Stimulated activated CD4-positive, alpha-beta T cell treated with anti-CD3 and anti-CD28 coated beads, Interleukin-4, amount 100 ng/mL, for 1 hour (primary cell): ENCODE results near the gene GPC1.
"Not testable (repeated sequence)": the region's sequence is repeated elsewhere in the genome, so short reads cannot be mapped to it uniquely, and the experiment has no call there.

Experiments
- DNase-seq: peaks from one replicate; pipeline ENCODE4 v3.0.0-alpha.2; 2020

GPC1 gene

DNA sequence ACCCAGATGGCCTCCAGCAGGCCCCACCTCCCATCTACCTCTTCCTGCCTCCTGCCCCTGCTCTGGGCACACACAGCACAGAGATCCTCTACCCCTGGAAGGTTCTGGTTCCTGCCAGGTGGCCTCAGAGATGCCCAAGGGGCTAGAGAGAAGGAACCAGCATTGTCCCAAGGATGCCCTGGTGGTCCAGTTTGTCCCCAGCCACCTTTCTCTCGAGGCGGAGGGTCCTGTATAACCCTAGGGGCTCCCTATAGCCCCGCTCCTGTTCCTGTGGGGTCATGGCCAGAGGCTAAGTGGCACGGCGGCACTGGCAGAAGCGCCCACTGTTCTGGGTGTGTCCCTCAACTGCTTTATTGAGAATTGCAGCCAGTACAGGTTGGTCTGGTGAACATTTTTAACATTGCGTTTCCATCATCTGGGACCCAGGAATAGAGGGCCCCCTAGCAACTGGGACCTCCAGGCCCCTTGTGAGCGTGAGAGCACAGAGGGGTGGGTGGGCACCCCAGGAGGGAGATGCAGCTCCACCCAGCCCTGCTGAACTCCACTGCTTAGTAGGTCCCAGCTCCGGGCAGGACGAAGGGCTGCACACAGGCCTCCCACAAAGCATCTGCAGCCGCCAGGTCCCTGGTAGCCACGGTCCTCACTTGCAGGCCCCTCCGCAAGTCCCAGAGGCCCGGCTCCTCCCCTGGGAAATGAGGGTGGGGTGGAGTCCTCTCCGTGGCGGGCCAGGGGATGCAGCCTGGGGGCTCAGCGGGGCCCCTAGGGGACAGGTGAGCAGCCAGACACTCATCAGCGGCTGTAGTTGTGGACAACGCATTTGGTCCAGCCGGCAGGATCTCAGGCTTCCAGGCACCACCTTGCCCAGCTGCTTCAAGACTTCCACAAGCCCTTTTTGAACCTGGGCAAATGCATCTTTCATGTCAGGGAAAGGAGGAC is 33.1 kb downstream of the GPC1 start:
- DNase-seq, result no peak

DNA sequence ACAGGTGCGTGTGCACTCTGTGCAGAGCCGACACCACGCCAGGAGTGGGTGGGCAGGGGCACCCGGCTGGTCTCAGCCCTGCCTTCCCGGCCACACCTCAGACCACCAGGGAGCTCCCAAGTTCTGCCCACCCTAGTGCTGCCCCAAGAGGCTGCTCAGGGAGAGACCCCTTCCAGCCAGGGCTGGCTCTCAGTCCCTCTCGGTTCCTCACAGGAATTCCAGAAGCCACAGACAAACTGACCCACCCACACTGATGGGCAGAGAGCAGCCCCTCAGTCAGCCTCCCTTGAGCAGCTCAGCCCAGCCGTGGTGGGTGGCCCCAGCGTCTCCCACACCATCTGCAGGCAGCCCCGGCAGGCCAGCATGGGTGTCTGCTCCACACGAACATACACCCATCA is 33.8 kb downstream of the GPC1 start:
- DNase-seq, result no peak

DNA sequence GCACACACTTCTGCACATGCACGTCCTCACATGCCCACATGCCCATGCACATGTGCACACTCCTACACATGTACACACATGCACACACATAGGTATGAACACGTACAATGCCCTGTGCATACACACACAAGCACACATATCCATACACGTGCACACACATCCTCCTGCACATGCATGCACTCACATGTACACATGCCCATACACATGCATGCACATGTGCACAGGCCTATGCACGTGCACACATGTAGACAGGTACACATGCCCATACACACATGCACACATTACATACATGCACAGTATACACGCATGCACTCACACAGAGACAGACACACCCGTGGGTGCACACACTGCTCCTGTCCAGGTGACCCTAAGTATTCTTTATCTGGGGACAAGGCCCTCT is 34.3 kb downstream of the GPC1 start:
- no peak for DNase-seq

DNA sequence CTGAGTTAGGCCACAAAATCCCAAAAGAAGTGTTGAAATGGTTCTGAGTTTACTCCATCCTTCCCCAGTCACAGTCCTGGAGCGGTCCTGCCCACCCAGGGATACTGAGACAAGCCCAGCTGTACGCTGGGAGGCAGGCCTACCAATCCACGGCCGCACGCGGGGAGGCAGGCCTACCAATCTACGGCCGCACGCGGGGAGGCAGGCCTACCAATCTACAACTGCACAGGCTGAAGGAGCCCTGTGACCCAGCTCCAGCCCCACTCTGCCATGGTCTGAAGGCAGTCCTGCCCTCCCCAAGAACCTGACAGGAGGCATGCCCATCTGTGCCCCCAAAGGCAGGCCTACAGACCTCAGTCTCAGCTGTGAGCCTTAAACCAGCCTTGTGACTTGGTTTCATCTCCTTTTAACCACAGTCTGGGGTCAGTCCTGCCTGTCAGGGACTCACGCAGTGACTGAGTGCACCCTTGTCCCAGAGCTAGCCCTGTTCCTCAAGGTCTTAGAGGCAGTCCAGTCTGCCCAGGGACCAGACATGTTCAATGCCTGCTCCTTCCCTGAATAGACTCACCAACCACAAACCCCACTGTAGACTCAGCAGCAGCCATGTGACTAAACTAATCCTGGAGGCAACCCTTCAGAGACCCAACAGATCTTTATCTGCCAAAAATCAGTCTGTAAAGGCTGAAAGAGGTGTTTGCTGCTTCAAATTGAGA is 36.8 kb downstream of the GPC1 start:
- no peak for DNase-seq

DNA sequence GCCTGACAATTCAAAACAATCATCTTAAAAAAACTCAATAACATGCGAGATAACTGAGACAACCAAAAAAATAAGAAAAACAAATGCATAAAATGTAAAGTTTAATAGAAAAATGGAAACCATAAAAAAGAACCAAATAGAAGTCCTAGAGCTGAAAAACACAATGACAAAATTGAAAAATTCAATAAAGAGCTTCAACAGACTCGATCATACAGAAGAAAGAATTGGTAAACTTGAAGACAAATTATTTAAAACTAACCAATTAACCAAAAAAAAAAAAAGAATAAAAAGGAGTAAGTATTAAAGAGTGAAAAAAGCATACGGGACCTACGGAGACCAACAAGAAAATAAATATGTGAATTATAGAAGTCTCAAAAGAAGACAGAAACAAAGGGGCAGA is 37.7 kb downstream of the GPC1 start:
- DNase-seq, result no peak

DNA sequence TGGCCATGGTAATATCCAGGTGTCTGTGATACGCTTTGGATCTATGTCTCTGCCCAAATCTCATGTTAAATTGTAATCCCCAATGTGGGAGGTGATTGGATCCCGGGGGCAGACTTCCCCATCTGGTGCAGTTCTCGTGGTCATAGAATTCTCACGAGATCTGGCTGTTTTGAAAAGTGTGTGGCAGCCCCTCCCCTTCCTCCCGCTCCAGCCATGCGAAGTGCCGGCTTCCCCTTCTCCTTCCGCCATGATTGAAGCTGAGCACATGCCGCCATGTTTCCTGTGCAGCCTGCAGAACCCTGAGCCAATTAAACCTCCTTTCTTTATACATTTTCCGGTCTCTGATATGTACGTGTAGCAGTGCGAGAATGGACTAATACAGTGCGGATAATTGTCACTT is 42.5 kb downstream of the GPC1 start:
- DNase-seq, result no peak

DNA sequence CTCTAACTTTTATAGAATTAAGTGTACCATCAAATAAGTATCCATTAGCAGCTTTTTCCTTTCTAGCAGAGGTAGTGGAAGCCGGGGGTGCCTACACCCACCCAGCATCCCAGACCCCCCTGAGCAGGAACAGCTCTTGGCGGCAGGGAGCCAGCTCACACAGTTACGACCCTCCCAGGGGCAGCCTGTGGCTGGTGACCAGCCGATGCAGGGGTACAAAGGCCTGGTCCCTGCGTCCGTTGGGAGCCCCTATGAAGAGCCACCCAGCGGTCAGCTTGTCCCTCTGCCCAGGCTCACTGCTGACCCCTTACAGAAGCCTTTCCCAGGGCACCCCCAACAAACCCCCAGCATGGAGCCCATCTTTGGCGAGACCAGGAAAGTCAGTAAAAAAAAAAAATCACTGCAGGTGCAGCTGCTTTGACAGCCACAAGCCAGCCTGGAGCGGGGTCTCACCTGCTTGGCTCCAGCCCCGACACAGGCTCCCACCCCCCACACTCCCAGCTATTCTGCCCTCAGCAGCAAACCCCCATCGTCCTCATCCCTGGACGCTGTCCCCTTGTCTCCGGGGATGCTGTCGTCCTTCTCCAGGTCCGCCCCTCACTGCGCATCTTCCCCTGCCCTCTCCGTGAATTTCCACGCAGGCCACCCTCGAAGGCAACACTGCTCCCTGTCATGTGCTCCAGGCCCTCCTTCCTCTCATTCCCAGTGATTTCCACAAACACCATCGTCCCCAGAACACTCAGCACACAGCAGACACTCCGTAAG is 43.1 kb downstream of the GPC1 start:
- DNase-seq, result no peak

DNA sequence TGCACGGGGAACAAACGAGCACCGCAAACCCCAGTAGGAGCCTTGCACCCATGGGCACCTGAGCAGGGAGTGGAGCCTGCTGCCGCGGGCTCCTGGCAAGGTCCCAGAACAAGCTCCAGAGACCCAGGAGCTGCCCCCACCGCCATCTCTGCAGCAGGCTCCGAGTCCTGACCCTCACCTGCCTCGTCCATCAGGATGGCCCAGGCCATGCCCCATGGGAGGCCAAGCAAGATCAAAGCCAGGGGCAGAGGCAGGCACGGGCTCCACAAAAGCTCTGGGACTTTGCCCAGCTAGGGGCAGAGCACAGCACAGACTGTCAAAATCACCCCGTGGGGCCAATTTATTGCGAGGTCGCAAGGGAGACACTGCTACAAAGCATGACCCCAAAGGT is 43.6 kb downstream of the GPC1 start:
- DNase-seq, result no peak

DNA sequence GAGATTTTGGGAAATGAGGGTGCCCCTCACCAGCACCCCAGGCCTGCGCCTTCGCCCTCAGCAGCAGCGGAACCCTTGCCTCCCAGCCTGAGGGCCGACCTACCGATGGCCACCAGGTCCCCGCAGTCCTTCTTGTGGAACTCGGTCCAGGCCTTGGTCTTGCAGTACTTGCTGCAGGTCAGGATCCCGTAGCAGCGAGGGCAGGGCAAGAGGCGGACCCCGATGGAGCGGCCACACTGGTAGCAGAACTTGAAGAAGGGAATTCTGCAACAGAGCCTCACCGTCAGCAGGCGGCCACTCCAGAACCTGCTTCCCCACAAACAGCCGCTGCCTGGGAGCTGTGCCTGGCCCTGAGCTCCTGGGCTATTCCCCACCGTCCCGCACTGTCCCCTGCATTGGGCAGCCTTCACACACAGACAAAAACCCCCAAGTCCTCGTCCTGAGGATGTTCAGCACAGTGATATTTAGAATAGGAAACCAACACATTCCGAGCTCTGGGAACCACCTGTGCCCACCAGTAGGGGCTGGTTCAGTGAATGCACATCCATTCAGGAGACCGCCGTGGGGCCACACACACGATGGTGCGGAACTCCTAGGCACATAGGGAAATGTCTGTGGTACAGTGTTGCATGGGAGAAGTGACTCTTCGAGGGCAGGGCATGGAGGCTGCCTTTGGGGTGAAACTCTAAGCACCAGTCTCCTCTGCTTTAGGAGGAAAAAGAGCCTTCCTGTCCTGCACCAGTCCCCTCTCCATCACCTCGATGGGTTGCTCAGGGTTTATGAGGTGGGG is 45.6 kb downstream of the GPC1 start:
- no peak for DNase-seq

DNA sequence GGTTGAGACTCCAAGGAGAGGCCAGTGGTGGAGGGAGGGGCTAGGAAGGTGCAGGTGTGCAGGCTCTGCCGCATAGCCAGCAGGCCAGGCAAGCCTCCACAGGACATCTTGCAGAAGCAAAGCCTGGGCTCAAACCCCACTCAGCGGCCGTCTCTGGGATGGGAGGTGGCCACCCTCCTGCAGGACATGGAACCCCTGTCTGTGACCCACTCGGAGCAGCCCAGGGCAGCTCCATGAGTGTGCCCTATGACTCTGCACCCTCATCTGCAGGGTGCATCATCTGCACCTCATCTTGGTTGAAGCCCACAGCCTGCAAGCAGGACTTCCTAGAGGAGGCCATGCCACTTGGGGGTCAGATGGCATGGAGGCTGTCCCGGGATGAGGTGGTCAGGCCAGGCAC is 46.3 kb downstream of the GPC1 start:
- DNase-seq, result no peak

DNA sequence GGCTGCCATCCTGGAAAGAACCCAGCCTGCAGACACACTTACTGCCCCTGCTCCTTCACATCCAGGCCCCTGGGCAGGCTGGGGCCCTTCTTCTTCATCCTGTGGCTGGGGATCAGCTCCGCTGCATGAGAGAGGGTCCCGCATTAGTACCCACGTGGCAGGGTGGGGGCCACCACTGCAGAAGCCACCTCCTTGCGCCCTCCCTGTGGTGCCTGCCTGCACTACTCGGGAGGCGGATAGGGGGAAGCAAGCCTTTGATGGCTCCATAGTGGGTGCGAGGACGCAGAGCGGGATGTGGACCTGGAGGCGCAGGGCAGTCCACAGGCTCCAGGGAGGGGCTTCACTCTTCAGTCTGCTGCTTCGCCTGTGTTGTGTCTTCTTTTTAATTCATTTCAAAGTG is 46.7 kb downstream of the GPC1 start:
- DNase-seq, result no peak

DNA sequence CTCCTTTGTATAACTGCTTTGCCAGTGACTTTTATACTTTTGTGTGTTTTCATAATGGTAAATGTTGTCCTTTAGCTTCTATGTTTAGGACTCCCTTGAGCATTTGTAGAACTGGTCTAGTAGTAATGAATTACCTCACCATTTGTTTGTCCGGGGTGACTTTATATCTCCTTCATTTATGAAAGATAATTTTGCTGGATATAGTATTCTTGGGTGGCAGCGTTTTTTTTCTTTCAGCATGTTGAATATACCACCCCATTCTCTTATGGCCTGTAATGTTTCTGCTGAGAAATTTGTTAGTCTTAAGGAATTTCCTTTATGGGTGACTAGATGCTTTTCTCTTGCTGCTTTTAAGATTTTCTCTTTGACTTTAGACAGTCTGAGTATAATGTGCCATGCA is 56.0 kb downstream of the GPC1 start:
- no peak for DNase-seq

DNA sequence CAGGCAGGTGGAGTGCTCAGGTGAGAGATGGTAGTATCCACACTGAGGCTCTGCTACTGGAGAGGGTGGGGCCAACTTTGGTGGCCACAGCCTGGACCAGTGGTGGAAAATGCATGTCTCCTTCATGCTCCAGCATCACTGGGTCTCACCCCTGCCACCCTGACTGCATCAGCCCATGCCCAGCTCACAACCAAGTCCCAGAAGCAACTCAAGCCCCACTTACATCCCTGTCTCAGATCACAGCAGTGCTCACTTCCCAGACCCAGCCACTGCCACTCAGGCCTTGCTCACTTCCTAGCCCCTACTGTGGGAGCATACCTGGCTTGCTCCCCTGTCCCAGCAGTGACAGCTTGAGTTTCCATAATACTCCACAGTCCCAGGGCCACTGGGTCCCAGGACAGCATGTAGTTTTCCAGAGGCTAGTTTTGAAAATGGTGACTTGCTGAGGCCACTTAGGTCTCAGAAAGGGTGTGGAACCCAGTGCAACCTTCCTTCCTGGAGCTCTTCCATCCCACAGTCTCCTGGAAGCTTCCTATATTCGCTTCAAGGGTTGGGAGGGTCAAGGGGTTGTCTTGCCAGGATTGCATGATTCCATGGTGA is 58.8 kb downstream of the GPC1 start:
- DNase-seq, result no peak

DNA sequence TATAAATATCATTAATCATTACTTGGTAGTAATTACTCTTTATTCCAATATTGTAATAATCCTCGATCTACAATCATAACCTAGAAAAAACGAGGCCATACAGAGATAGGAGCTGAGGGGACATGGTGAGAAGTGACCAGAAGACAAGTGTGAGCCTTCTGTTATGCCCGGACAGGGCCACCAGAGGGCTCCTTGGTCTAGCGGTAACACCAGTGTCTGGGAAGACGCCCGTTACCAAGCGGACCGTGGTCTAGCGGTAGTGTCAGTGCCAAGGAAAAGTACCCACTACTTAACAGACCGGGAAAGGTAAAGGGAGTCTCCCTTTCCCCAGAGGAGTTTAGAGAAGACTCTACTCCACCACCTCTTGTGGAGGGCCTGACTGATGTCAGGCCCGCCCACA is 59.5 kb downstream of the GPC1 start:
- not testable (repeated sequence) for DNase-seq

DNA sequence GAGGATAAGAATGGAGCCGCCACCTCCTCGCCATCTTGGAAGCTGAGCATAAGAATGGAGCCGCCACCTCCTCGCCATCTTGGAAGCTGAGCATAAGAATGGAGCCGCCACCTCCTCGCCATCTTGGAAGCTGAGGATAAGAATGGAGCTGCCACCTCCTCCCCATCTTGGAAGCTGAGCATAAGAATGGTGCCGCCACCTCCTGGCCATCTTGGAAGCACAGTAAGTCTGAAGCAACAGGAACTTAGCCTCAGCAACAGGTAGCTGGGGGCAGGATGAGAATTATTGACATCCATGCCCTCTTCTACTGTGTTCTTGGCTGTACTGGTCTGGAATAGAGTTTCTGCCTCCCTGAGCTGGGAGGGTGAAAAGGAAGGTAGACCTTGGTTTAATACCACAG is 61.6 kb downstream of the GPC1 start:
- not testable (repeated sequence) for DNase-seq

DNA sequence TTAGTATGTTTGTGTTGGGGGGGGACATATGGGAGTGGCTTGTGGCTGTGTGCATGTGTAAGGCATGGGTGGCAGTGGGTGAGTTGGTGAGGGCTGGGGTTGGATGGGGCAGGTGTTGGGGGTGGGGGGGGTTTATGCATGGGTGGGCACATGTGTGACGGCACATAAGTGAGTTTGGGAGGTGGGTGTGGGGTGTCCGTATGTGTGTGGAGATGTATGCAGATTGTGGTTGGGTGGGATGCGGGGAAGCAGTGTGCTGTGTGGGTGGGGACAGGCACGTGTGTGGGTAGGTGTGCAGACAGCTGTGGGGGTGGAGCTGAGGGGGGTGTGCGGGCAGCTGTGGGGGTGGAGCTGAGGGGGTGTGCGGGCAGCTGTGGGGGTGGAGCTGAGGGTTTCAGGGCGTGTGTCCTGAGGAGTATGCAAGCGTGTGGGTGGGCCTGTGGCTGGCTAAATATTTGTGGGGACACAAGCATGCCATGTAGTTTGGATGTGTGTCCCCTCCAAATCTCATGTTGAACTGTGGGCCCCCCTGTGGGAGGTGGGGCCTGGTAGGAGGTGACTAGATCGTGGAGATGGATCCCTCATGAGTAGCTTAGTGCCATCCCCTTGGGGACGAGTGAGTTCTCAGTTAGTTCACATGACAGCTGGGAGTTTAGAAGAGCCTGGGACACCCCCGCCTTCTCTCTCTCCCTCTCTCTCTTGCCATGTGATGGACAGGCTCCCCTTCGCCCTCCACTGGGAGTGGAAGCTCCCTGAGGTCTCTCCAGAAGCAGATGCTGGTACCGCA is 62.9 kb downstream of the GPC1 start:
- DNase-seq, result no peak

DNA sequence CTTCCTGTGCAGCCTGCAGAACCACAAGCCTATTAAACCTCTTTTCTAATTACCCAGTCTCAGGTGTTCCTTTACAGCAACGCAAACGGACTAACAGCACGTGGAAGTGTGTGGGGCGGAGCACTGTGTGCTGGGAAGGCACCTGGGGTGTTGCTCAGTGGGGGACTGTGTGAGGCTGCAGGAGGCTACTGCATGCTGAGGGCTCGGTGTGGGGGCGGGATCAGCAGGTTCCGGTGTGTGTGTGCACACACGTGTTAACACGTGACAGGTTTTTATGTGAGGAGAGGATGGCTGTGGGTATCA is 63.4 kb downstream of the GPC1 start:
- no peak for DNase-seq

DNA sequence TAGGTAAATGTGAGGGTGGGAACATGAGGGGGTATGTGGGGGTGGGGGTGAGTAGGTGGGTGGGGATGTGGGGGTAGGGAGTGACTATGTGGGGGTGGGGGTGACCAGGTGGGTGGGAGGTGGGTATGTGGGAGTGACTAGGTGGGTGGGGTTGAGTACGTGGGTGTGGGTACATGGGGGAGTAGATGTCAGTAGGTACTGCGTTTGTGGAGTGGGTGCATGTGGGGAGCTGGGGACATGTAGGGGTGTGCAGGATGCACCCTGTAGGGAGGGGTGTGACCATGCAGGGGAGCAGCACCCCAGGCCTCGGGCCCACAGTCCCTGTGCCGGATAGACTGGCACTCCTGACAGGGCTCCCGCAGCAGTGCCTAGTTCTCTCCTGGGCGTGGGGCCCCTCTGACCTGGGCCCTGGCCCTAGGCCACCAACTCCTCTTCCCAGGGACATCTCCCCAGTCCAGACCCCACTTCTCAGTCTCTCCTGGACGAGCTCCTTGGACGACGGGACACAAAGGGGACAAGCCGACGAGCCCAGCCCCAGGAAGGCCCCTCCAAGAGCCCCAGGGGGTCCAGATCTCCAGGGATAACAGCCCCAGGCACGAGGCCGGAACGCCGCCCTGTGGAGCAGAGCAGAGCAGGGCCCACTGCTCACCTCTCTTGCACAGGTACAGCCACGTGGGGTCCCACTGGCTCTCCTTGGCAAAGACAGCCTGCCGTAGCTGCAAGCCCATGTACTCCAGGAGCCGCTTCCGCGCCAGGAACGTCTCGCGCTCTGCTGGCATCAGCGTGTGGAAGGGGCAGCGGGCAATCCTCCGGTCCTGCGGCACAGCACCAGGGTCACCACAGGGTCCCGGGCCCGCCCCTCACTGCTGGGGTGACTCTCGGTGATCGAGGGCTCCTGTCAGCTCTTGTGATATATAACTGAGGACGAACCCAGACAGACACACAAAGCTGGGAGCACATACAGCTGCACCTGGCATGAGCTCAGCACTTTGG is 64.1 kb downstream of the GPC1 start:
- DNase-seq, result no peak

DNA sequence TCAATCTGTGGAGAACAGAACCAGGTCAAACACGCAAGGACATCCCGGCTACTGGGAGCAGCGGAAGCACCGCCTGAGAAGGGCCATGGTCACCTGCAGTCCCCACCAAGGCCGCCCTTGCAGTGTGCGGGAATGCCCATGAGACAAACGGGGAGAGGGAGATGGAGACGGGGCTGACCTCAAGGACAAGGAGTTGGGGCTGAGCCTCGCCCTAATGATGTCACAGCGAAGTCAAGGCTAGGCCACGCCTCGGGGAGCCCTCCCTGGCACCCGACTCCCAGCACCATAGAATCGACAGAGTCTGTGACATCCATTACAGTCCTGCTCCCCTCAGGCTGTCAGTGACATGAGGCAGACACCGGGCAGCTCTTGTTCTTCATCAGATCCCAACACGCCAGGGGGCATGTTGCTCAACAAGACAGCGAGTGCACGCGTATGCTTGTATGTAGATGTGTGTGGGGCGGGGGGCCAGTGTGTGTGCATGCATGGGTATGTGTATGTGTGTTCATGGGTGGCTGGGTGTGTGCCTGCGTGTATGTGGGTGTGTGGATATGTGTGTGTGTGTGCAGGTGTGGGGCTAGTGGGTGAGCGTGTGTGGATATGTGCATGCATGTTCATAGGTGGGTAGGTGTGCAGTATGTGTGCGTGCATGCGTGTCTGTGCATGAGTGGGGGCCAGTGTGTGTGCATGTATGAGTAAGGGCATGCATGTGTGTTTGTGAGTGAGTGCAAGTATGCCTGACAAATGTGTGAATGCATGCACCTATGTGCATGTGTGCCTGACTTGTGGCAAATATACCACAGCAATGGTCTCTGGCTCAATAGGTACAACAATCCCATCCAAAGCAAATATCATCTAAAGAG is 65.3 kb downstream of the GPC1 start:
- no peak for DNase-seq
